Sciatic nerve (tissue), 2 donors: ENCODE results near the gene CHRM5. TPM values are rescaled to one million over a fixed set of nuclear protein-coding genes. Genes with fewer than 3 reads are reported as not detected.

Experiments used
- ATAC-seq: fragments of 200-7000 bp; cut with Tn5 transposase; one replicate; pipeline ENCODE4 v1.9.1; 2020; ENCODE audit warnings: mild to moderate bottlenecking, moderate library complexity
- DNase-seq: peaks from one replicate; pipeline ENCODE4 v3.0.0-alpha.2; 2020; ENCODE audit warnings: low spot score
- intact Hi-C: fragments of 100-400 bp; cut with DNase I; formaldehyde crosslinking; loops from one replicate; pipeline ENCODE4 v1.14.2; 2022
- total RNA-seq: library from RNA; stranded (reverse); fragmentation: NEBNext Ultra II Directional; extraction: Animal tissue kit (Norgen Biotek cat#: 25700); gene quantifications from one replicate; pipeline ENCODE4 v1.2.1, GENCODE V29; 2021
- donor health status: DM: no; HTN: no; CAD: no.
- donor health status: DM: no; HTN: no; CAD: no.

Gene CHRM5, protein sequence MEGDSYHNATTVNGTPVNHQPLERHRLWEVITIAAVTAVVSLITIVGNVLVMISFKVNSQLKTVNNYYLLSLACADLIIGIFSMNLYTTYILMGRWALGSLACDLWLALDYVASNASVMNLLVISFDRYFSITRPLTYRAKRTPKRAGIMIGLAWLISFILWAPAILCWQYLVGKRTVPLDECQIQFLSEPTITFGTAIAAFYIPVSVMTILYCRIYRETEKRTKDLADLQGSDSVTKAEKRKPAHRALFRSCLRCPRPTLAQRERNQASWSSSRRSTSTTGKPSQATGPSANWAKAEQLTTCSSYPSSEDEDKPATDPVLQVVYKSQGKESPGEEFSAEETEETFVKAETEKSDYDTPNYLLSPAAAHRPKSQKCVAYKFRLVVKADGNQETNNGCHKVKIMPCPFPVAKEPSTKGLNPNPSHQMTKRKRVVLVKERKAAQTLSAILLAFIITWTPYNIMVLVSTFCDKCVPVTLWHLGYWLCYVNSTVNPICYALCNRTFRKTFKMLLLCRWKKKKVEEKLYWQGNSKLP
- 0.18 TPM for total RNA-seq

DNA sequence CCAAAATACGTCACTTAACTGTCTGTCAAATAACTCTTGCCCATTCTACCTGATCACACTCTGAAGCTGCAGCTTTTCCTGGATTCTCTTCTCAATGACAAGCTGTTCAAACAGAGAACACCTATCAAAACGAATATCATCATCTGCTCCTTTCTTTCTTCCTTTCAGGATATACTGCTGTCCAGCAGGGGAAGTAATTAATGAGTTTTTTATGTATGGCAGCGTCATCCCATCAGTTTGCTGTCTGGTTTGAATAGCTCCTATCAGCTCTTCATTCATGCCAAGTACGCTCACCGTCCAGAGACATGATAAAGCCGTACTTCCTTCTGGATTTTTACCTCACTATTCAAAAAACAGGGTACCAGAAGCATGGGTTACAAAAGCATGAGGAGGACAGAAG lies at the start of gene CHRM5:
Gene CHRM5, plus strand, starts transcription at position 274 of the 400 bp plus-strand sequence. CDS start 94,221 bp downstream, outside the sequence.
- intact Hi-C loops, result no loop called here
- DNase-seq (no peak), ATAC-seq (no peak)

DNA sequence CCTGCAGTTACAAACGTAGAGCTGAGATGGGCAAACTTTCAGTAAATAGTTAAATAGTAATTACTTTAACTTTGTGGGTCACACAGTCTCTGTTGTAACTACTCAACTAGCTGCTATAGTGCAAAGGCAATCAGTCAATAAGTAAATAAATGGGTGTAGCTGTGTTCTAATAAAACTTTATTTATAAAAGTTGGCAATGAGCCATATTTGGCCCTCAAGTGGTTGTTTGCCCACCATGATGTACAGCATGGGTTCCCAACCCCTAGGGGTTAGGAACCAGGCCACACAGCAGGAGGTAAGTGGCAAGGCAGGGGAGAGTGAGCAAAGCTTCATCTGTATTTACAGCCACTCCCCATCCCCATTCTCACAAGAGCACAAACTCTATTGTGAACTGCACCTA lies 44.9 kb upstream of the CHRM5 start:
- intact Hi-C loops, result no loop called here
- ATAC-seq (no peak), DNase-seq (no peak)

DNA sequence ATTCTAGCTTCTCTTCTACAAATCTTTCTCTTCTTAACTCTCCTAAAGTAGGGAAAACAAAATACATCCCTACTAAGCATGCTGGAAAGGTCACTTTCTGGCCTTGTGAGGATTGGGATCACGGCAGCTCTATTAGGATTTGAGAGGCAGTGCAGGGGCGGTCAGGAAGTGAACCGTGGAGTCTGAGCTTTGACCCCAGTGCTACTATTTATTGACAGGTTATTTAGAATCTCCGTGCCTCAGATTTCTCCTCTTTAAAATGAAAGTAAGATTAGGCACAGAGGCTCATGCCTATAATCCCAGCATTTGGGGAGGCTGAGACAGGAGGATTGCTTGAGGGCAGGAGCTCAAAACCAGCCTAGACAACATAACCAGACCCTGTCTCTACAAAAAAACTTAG lies 42.0 kb upstream of the CHRM5 start:
- ATAC-seq, result no peak
- intact Hi-C loops, result no loop called here
- DNase-seq, result no peak

DNA sequence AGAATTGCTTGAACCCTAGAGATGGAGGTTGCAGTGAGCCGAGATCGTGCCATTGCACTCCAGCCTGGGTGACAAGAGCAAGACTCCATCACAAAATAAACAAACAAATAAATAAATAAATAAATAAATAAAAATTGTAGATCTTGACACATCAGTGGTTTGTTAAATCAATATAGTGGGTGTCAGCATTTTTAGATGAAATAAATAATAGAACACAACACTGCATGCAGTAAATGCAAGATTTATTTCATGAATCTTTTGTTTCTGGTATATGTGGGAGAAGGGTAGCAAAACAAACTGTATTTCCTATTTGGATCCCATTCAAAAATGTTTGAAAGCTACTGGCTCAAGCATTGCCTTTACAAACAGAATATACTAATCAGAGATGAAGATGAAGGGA lies 35.6 kb upstream of the CHRM5 start:
- intact Hi-C loops, result no loop called here
- DNase-seq, result no peak
- no peak for ATAC-seq

DNA sequence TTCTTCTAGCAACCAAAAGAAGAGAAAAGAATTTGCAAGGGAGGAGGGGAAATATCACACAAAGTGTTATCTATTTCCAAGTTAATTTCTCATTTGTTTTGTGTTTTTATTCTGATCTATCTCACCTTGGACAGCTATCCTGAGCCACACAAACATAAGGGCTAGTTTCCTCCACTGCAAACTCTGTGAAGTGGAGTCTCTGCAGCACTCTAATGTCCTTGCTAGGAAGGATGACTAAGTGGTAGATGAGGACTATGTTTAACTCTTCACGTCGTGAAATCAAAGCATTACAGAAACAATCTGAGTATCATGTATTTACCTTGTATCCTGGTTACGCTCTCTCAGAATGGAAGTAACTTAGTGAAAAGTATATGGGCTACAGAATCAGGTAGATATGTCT lies 33.9 kb upstream of the CHRM5 start:
- intact Hi-C loops, result no loop called here
- ATAC-seq (no peak), DNase-seq (no peak)

DNA sequence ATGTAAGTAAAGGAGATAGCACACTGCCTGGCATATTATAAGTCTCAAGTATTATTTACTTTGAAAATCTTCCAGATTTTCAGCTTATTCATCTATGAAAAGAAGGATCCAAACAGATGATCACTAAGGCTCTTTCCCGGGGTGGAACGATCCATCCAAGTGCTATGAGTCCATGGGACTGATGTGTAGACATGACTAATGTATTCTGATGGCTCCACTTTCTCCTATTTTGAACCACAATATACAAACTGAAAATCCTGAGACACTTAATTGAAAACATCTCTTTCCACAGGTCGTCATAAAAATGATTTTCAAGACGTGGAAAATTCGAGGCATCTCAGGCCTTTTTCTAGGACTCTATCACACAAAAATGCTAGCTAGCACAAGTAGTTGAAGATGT lies 33.4 kb upstream of the CHRM5 start:
- DNase-seq (no peak), ATAC-seq (no peak)
- intact Hi-C loops, result no loop called here

DNA sequence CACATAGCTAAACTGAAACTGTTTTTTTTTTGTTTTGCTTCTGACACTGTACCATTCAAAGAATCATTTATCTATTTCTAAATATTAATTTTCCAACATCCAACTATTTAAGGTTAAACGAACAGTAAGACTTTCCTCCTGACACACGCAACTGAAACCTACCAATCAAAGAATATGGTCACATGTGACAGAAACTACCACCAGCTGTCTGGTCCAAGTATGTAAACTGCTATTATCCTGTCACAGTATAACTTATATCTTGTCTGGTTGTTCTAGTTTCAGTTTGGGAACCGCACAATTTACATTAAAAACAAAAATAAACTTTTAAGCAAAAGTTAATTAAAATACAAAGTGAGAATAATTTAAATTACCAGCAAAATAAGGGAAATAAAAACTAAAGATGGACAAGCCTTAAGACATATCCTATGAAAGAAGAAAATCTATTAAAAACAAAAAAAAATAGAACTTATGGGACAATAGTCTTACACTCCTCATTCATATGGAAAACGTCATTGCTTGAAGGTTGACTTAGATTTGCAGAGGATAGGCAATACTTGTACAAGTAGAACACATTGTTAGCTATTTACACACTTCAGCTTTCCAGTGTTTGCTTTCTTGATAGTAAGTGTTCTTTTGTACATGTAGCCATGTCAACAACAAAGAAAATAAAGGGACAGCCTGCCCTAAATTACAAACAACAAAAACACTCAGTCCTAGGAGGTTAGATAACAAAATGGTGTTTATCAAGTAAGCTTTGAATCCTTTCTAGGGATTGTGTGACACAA lies 26.8 kb upstream of the CHRM5 start:
- DNase-seq (no peak), ATAC-seq (no peak)
- intact Hi-C loops, result no loop called here

DNA sequence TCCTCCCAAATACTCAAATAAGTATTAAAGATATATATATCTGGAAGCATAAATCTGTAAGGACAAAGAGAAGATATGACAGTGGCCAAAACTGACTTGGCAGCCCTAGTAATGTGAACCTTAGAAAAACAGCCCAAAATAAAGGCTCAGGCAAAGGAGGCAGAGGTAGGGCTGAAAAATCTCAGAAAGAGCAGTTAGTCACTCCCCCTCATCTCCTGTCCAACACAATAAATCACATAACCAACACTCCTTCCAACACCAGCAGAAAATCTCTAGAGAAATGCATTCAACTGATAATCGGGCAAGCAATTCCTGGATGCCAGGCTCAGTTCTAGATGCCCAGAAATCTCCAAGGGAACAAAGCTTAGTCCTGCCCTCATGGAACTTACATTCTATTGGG lies 22.1 kb upstream of the CHRM5 start:
- intact Hi-C loops, result no loop called here
- ATAC-seq, result no peak

DNA sequence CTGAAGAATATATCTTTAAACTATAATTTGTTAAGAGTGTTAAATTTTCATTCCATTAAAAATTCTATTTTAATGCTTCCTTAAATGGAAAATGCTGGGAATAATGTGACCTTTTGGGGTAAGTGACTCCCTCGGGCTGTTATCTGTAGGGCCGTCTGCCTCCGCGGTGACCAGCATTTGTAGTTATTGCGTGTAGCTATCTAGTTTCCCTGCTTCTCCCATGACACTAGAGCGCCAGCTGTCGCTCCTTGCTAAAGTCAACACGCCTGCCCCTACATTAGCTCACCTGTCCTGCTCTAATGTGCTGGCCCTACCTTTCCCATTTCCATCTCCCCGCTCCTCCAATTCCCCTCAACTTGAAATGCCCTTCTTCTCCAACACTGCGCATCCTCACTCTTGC lies 12.4 kb upstream of the CHRM5 start:
- intact Hi-C loops, result no loop called here
- no peak for ATAC-seq
- DNase-seq, result no peak

More for the DNA sequence above, 22.1 kb upstream of the CHRM5 start:
- no peak for DNase-seq

DNA sequence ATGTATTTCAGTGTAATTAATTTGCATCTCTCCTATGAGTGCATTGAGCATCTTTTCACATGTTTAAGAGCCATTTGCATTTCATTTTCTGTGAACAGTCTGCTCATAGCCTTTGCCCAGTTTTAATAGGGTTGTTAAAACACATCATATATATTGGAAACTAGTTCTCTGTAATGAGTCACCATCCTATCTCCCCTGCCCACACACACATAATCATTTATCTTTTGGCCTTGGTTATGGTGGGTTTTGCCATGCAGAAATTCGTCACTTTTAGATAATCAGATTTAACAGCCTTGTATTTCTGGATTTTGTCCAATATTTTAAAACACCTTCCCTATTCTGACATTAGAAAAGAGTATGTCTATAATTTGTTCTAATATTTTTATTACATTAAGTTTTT lies 11.9 kb upstream of the CHRM5 start:
- no peak for ATAC-seq
- DNase-seq, result no peak
- intact Hi-C loops, result no loop called here

DNA sequence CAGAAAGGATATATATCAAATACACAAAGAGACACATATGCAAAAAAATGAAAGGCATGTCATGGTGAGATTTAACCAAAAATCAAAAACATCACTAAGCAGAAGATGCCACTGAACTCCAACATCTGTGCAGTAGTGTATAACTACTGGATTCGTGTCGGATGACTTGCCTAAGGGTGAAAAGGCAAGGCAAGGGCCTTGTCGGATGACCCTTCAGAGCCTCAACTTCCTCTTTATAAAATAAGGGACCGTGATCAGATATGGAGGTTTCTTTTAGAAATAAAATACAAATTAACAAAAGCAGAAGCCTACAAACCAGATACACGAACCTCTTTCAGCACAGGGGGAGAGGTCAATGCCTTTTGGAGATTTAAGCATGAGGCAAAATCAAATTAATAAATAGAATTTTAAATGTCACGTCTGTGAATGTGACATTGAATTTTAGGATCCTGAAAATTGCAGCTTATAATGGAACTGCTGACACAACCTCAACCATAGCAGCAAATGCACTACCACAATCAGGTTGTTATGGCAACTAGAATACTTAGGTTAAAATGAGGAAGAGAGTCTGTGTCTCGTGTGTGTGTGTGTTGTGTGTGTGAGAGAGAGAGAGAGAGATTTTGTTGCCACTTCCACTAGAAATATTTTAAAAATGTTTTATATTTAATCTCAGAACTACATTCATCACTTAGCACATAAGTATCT lies 8.3 kb upstream of the CHRM5 start:
- DNase-seq (no peak), ATAC-seq (no peak)
- intact Hi-C loops, result no loop called here

DNA sequence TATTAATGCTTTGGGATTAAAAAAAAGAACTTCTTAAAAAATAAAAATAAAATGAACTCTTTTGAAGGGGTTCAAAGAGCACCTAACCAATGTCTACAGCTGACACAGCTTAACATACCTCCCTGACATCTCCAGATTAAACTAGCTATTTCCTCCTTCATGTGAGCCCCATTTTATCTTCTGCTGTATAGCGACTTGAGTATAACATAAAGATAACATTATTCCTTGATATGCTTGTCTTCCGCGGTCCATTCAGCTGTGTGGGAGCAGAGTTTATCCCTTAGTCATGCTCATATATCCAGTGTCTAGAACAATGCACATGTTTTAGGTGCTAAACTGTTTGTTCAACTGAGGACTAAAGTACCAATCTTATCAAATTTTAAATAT lies 7.8 kb upstream of the CHRM5 start:
- no peak for DNase-seq
- intact Hi-C loops, result no loop called here

DNA sequence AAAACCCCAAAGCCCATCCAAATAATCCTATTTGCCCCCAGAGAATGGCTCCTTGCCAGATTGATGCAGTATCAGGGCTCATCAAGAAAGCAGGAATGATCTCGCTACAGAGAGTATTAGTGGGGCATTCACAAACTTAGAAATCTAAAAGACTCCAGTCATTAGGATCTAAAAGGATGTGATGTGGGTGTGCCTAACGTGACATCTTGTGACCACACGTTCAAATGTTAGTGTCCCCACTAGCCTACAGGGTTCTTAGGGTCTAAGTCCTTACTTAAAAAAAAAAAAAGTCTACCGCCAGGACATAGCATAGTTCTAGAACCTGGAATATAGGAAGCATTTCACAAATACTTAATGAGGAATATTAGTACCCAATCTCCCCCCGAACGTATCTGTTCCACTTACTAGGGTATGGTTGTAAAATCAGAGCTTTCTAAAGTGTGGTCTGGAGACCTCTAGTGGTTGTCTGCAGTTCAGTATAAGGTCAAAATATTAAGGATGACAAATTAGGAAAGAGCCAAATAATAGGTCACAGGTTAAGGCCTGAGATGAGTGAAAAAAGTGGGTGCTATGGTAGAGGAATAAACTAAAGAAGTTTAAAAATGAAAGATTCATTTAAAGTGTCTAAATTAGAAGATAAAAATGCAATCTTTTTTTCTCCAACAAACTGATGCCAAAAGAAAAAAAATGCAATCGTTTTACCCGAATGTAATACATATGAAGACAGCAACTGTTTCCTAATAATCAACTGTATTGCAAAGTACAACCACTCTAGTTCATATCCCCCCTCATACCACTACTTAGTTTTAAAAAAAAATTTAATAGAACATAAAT lies 4.2 kb upstream of the CHRM5 start:
- ATAC-seq, result no peak
- intact Hi-C loops, result no loop called here
- DNase-seq, result no peak

More for the DNA sequence above, 7.8 kb upstream of the CHRM5 start:
- ATAC-seq, result no peak

DNA sequence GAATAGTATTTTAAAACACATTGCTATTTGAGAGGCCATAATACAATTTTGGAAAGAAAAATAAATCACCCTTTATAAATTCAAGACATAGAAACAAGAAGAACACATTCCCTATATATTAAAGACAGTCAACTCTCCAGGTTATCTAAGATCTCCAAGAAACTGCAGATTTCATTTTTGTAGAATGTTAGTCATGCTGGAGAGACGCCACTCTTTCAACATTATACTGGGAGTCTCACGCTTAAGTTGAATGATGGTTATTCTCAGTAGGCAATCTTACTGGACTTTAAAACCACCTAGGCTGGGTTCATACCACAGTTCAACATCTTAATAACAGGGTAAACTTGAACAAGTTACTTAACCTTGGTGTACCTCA lies 3.6 kb upstream of the CHRM5 start:
- intact Hi-C loops, result no loop called here
- DNase-seq, result no peak
- ATAC-seq, result no peak

DNA sequence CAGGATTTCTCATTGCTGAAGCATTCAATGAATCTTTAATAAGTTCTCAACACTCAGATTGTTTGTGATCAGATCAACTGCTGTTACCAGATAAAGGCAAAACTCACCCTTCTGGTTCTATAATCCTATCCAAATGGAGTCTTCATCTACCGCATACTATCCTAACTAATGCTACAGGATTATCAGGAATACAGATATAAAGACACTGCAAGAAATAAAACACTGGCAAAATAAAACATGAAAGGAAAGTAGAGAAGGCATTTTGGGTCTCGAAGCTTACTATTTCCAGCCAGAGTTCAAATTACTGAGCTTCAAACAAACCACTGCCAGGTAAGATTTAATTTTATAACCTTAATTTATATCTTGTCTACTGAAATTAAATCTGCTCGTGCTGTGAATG lies 524 bp downstream of the CHRM5 start:
- ATAC-seq (no peak), DNase-seq (no peak)
- intact Hi-C loops, result no loop called here

DNA sequence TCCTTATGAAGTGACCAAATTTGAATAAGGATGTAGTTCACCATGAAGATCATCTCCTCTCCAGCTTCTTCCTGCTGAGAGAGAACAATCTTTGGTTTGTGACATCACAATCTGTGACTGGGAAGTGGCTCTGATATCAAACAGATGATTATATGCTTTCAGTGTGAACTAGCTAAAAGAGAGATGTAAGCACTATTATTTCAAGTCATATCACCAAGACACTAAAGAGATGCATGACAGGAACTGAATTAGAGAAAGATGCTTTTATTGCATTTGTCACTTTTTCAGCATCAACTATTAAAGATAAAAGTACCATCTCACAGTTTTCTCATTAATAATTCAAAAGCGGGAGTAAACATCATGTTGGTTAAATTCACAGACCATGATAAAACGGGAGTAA lies 3.5 kb downstream of the CHRM5 start:
- intact Hi-C loops, result no loop called here
- DNase-seq (no peak), ATAC-seq (no peak)

DNA sequence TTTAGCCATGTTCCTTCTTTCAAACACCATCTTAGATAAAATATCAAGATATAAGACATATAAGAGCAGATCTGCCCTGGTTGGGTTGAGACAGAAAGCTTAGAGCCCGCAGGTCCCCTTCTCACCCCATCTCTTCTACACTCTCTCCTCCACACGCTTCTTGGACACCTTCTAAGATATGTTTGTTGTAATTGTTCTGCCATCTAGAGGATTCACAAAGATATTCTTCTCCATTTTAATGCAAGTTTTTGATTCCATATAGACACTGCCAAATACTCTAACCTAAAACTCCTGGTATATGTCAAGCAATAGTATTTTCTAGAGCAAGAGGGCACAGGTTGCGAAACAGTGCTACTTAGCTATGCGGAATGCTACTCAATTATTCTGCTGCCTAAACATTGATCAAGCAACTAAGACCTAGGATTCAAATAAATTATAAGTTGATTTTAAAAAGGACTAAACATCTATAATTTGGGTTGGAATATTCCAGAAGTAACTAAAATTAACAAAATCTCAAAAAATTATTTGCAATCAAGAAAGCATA lies 6.8 kb downstream of the CHRM5 start:
- ATAC-seq (no peak), DNase-seq (no peak)
- intact Hi-C loops, result no loop called here

DNA sequence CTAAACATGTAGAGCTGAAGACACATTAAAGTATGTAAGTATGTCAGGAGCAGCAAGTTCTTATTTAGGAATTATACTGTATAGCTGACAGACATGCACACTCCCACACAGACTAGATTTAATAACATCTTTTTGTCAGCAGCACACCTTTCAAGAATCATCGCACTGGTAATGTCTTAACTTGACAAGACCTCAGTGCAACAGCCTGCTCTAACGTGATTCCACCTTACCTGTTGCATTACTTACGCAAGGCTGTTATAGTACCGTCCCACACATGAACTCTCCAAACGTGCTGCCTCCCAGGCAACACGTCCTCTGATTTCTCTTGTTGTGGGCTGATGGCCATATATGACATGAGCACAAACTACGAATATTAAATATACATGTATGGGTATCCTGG lies 11.9 kb downstream of the CHRM5 start:
- DNase-seq (no peak), ATAC-seq (no peak)
- intact Hi-C loops, result no loop called here

DNA sequence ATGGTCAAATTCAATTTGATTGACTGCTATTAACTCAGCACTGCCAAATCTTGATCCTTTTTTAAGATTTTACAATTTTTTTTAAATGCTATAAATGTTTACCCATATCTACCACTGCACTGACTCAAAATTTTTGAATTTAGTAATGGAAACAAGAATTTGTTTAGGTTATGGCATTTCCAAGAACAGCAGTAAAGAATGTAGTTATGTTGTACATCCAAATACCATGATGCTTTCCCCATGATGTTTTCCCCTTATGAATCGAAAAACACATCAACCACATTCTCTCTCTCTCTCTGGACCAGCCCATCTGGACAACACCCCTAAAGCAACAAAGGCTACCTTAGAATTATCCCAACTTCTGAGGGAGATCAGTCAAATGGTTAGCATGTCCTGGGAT lies 14.2 kb downstream of the CHRM5 start:
- ATAC-seq (no peak), DNase-seq (no peak)
- intact Hi-C loops, result no loop called here
